ENCODE data around the gene JUNB.
A peak's percentile ranks its signal among the peaks of the same experiment; 100 is the strongest.
"Not testable (repeated sequence)": the region's sequence is repeated elsewhere in the genome, so short reads cannot be mapped to it uniquely, and the experiment has no call there.

JUNB gene

GRCh38 chr19:12804051-12804450 is 12.8 kb downstream of the JUNB start:
- DNase-seq (ENCODE audit: low read depth in 3 of 3) = no peak

- DNase-seq (ENCODE audit: low read depth in 3 of 3) = peak; percentile 75 to 88 (median 82)
Observed at GRCh38 chr19:12806242-12807081, 15.2 kb downstream of the JUNB start, which contains the start of gene RNASEH2A. TSS of gene RNASEH2A (plus strand) at chr19:12806584. CDS start at chr19:12806674, 90 bp downstream.

GRCh38 chr19:12815088-12815487 is 23.8 kb downstream of the JUNB start:
- no peak for DNase-seq (ENCODE audit: low read depth in 3 of 3)

- DNase-seq (ENCODE audit: low read depth in 3 of 3) = not testable (repeated sequence)
Observed at GRCh38 chr19:12817188-12817587, 25.9 kb downstream of the JUNB start.

GRCh38 chr19:12817810-12818209 is 26.5 kb downstream of the JUNB start:
- not testable (repeated sequence) for DNase-seq (ENCODE audit: low read depth in 3 of 3)

- DNase-seq (ENCODE audit: low read depth in 3 of 3) = no peak
Observed at GRCh38 chr19:12821761-12822160, 30.5 kb downstream of the JUNB start.

- DNase-seq (ENCODE audit: low read depth in 3 of 3) = peak in 1 of 3 experiments; percentile 44
Observed at GRCh38 chr19:12825254-12826131, 34.2 kb downstream of the JUNB start.

GRCh38 chr19:12828494-12828893 is 37.2 kb downstream of the JUNB start:
- peak in 1 of 3 experiments; percentile 44 for DNase-seq (ENCODE audit: low read depth in 3 of 3)

GRCh38 chr19:12833418-12833737 is 42.1 kb downstream of the JUNB start:
- no peak for DNase-seq (ENCODE audit: low read depth in 3 of 3)

GRCh38 chr19:12833738-12834565 is 42.7 kb downstream of the JUNB start:
- peak in 1 of 3 experiments; percentile 48 for DNase-seq (ENCODE audit: low read depth in 3 of 3)

GRCh38 chr19:12834566-12834943 is 43.3 kb downstream of the JUNB start, which contains the start of gene RTBDN:
TSS of gene RTBDN (minus strand) at chr19:12834579. CDS start at chr19:12829979, 4,600 bp downstream.
- DNase-seq (ENCODE audit: low read depth in 3 of 3) = no peak

- no peak for DNase-seq (ENCODE audit: low read depth in 3 of 3)
Observed at GRCh38 chr19:12834976-12835757, 43.9 kb downstream of the JUNB start.

- no peak for DNase-seq (ENCODE audit: low read depth in 3 of 3)
Observed at GRCh38 chr19:12836529-12836863, 45.2 kb downstream of the JUNB start.

GRCh38 chr19:12837225-12837624 is 45.9 kb downstream of the JUNB start:
- no peak for DNase-seq (ENCODE audit: low read depth in 3 of 3)

GRCh38 chr19:12838182-12838885 is 47.0 kb downstream of the JUNB start, which contains the start of gene MAST1:
TSS of gene MAST1 (plus strand) at chr19:12838515. CDS start at chr19:12838573, 58 bp downstream.
- DNase-seq (ENCODE audit: low read depth in 3 of 3) = peak in 1 of 3 experiments; percentile 52

- DNase-seq (ENCODE audit: low read depth in 3 of 3) = no peak
Observed at GRCh38 chr19:12838886-12839756, 47.8 kb downstream of the JUNB start.

GRCh38 chr19:12840091-12841079 is 49.1 kb downstream of the JUNB start:
- peak in 1 of 3 experiments; percentile 64 for DNase-seq (ENCODE audit: low read depth in 3 of 3)

GRCh38 chr19:12841094-12841493 is 49.8 kb downstream of the JUNB start:
- DNase-seq (ENCODE audit: low read depth in 3 of 3) = no peak

All from stimulated activated CD4-positive, alpha-beta T cell treated with anti-CD3 and anti-CD28 coated beads, TNF-alpha, amount 100 ng/mL, for 24 hours (primary cell).